ENCODE measurements around the gene ERVFRD-1. TPM values are rescaled to one million over a fixed set of nuclear protein-coding genes. Genes with fewer than 3 reads are reported as not detected.

Gene ERVFRD-1
- total RNA-seq, 4 donors from 2014 or later, result 0.42 TPM; not detected in 3

- DNase-seq (ENCODE audit: low spot score in 2 of 2), result no peak
- 85 to 91% methylated on average over 3 of the region's 3 CpGs for WGBS, 2 donors
- TF ChIP-seq POLR2A (IDR thresholded peaks at IDR 0.05) (no peak), CTCF (IDR thresholded peaks at IDR 0.05) (no peak)
- intact Hi-C loops (cut with DNase I; ENCODE audit: low total_unique reads), result no loop called here
- H3K4me3 ChIP-seq (ENCODE audit: low read depth, poor library complexity, severe bottlenecking), result no peak overlapping the region
Observed at GRCh38 chr6:11141295-11141694, 29.8 kb upstream of the ERVFRD-1 start.

DNA sequence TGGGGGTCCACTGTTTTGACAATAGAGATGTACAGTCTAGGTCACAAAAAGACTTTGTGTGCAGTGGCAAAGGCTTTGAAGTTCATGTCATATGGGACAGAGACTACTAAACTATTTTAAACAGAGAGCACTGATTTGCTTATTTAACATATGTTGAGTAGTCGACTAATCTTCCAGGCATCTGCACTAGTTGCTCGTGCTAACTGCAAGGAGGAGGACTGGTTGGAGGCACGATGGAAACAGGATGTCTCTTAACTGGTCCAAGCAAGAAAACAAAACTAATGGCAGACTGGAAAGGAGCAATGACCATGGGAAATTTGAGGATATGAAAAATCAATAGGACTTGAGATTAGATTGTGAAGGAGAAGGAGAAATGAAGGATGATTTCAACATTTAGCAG is 28.5 kb upstream of the ERVFRD-1 start:
- intact Hi-C loops (cut with DNase I; ENCODE audit: low total_unique reads), result no loop called here
- no peak for DNase-seq (ENCODE audit: low spot score in 2 of 2)
- WGBS, 2 donors, result 47 to 61% methylated on average over 3 of the region's 3 CpGs
- no peak for TF ChIP-seq CTCF (IDR thresholded peaks at IDR 0.05)
- TF ChIP-seq POLR2A (IDR thresholded peaks at IDR 0.05), result no peak
- no peak overlapping the region for H3K4me3 ChIP-seq (ENCODE audit: low read depth, poor library complexity, severe bottlenecking)

- 54 to 72% methylated on average over 3 of the region's 3 CpGs for whole genome bisulfite sequencing, 2 donors
- peak in 1 of 2 donors; percentile 60 for DNase-seq (ENCODE audit: low spot score in 2 of 2)
- no peak overlapping the region for H3K4me3 ChIP-seq (ENCODE audit: low read depth, poor library complexity, severe bottlenecking)
- intact Hi-C loops (cut with DNase I; ENCODE audit: low total_unique reads), result no loop called here
- TF ChIP-seq CTCF (IDR thresholded peaks at IDR 0.05), result no peak
- TF ChIP-seq POLR2A (IDR thresholded peaks at IDR 0.05), result no peak
Observed at GRCh38 chr6:11139051-11139960, 27.8 kb upstream of the ERVFRD-1 start.

DNA sequence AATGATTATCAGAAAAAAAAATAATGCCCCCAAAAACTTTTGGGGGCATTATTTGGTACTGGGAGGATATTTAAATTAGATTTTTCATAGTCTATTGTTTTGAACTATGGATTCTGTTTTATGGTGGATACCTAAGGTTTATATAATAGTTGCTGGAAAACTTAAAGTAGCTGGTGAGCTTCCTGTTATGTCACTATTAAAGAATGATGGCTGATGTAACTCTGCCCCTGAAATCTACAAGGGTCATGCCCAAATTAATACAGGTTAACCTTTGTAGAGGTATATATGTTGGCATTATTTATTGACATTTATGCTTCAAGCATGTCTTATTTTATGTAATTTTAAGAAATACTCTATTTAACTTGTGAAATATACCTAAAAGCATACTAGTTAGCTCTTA is 25.3 kb upstream of the ERVFRD-1 start:
- no peak overlapping the region for H3K4me3 ChIP-seq (ENCODE audit: low read depth, poor library complexity, severe bottlenecking)
- intact Hi-C loops (cut with DNase I; ENCODE audit: low total_unique reads), result no loop called here
- TF ChIP-seq CTCF (IDR thresholded peaks at IDR 0.05) (no peak), POLR2A (IDR thresholded peaks at IDR 0.05) (no peak)
- DNase-seq (ENCODE audit: low spot score in 2 of 2), result no peak

DNA sequence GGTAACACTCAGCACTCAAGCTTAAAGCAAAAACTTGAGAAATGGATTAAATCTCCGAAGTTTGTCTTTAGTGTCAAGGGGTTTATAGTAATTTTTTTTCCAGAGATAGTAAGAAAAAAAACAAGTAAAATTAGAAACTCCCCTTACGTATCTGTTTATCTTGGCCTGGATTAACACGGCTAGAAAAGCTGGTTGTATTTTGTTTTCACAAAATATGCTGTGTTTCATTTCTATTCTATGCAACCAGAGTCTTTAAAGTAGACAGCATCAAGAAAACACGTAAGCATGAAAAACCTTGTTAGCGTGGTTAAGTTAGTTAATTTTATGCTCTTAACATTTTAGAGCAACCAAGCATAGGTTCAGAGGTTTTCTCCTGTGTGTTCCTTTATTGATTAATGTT is 21.8 kb upstream of the ERVFRD-1 start:
- TF ChIP-seq CTCF (IDR thresholded peaks at IDR 0.05), result no peak
- TF ChIP-seq POLR2A (IDR thresholded peaks at IDR 0.05), result no peak
- no peak for DNase-seq (ENCODE audit: low spot score in 2 of 2)
- intact Hi-C loops (cut with DNase I; ENCODE audit: low total_unique reads), result no loop called here
- WGBS, 2 donors, result 90 to 91% methylated on average over 5 of the region's 5 CpGs
- no peak overlapping the region for H3K4me3 ChIP-seq (ENCODE audit: low read depth, poor library complexity, severe bottlenecking)
